BE2C (cell line): Measurements from ENCODE around the gene PCBP4.

Source experiments
- DNase-seq: peaks from one replicate; pipeline ENCODE4 v3.0.0-alpha.2; 2020
- H3K27me3 ChIP-seq: fragments of 250-450 bp; sonication (Bioruptor Pico); 2 replicates; pipeline ENCODE4 v1.5.1; 2020; ENCODE audit warnings: mild to moderate bottlenecking
- H3K36me3 ChIP-seq: fragments of 250-450 bp; sonication (Bioruptor Pico); 2 replicates; pipeline ENCODE4 v1.5.1; 2020; ENCODE audit warnings: mild to moderate bottlenecking
- H3K4me1 ChIP-seq: fragments of 250-450 bp; sonication (Bioruptor Pico); 2 replicates; pipeline ENCODE4 v1.5.1; 2020
- H3K4me3 ChIP-seq: 2 replicates; pipeline ENCODE4 v1.5.1; 2011; ENCODE audit warnings: low read depth, low read length
- H3K9me3 ChIP-seq: fragments of 250-450 bp; sonication (Bioruptor Pico); 2 replicates; pipeline ENCODE4 v1.5.1; 2020
- CTCF ChIP-seq: IDR thresholded peaks from 2 replicates; pipeline ENCODE4 v1.5.1; 2012; ENCODE audit warnings: mild to moderate bottlenecking, low read depth, low read length

The PCBP4 gene

DNA sequence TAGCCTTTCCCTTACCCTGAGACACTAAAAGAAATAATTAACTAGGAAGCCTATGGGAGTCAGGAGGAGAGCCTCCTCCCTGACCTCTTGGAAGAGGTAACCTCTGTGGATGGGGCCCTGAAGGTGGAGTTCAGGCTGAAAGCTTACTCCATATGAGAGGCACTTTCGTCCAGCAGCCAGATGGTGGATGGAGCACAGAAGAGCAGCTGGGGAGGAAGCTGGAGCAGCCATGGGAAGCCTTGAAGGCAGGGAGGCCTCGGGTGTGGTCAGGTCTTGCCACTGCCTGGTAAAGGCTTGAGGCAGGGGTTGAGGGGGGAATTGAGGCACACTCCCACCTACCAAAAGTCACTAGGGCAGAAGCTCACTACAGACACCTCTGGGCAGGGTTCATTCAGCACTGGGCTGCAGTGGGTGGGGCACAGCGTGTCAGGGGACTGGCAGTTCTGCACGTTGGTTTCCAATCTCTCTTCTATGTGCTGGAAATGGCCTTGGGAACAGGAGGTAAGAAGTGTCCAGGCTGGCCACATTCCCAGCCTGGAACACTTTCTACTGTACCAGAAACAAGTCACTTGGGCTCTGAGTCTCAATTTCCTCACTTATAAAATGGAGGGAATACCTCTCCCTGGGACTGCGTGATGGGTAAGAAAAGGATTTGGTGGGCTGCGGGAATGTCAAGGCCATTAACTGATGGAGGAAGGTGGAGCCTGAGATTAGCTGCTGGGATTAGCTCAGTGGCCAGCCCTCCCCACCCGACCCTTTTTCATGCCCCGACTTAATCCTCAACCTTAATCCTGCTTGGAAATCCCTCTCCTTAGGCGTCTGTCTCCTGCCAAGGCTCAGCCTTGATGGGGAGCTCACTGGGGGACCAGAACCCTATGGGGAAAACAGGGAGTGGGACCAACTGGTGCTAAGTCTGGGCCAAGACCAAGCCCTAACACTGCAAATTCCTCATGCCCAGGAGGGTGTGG lies 5.4 kb downstream of the PCBP4 start:
- Histone ChIP-seq H3K36me3 (no peaks in the 10 kb centered on the region), H3K4me1 (peaks cover 2% of the 10 kb centered on the region; the same call in 1 of the 2 replicates), H3K9me3 (no peaks in the 10 kb centered on the region), H3K4me3 (no peak overlapping the region), H3K27me3 (no peaks in the 10 kb centered on the region)
- TF ChIP-seq CTCF, result no peak
- DNase-seq, result no peak

- Histone ChIP-seq H3K4me3 (no peak overlapping the region), H3K36me3 (no peaks in the 10 kb centered on the region), H3K27me3 (no peaks in the 10 kb centered on the region), H3K9me3 (no peaks in the 10 kb centered on the region), H3K4me1 (peaks cover under 1% of the 10 kb centered on the region; the same call in 1 of the 2 replicates)
- no peak for DNase-seq
- TF ChIP-seq CTCF, result no peak
These were observed 6.2 kb downstream of the PCBP4 start for GRCh38 chr3:51961011-51961410.

DNA sequence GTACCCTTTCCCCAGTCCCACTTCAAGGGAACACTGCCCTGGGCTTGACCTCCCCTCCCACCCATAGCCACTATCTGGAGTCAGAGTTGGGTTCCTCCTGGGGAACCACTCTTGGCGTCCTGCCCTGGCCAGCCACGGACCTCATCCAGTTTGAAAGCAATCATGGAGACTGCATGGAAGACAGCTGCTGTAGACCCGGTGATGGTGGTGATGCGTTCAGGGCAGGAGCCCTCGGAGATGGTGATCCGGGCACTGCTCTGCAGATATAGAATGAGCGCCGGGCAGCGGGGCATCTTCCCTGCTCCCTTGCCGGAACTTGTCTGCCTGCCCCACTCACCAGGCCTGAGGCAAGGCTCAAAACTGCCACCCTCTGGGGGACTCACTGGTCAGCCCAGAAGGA lies 6.9 kb downstream of the PCBP4 start:
- Histone ChIP-seq H3K4me3 (no peak overlapping the region), H3K27me3 (no peaks in the 10 kb centered on the region), H3K4me1 (no peaks in the 10 kb centered on the region), H3K36me3 (no peaks in the 10 kb centered on the region), H3K9me3 (no peaks in the 10 kb centered on the region)
- TF ChIP-seq CTCF, result no peak
- no peak for DNase-seq

DNA sequence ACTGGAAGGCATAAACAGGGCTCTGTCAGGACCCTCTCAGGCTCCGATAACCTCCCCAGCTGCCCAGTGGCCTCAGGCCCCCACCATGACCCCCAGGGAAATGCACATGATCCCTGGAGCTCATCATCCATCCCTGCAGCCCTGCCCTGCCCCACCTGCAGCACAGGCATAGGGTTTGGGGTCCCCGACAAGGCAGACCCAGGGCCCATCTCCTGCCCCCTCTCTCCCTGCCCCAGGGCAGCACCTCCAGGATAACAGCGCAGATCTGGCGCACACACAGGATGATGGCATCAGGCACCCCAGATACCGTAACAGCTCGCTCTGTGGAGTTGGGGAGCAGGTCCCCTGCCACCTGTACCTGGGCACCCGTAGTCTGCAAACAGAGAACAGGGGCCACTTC lies 7.6 kb downstream of the PCBP4 start:
- no peak for DNase-seq
- Histone ChIP-seq H3K4me3 (no peak overlapping the region), H3K36me3 (no peaks in the 10 kb centered on the region), H3K9me3 (no peaks in the 10 kb centered on the region), H3K4me1 (no peaks in the 10 kb centered on the region), H3K27me3 (no peaks in the 10 kb centered on the region)
- no peak for TF ChIP-seq CTCF

GRCh38 chr3:51958603-51959521 lies 8.4 kb downstream of the PCBP4 start:
- DNase-seq, result no peak
- no peaks in the 10 kb centered on the region for H3K9me3 ChIP-seq
- H3K4me1 ChIP-seq, result no peaks in the 10 kb centered on the region
- no peaks in the 10 kb centered on the region for H3K27me3 ChIP-seq
- H3K4me3 ChIP-seq, result no peak overlapping the region
- H3K36me3 ChIP-seq, result no peaks in the 10 kb centered on the region
- no peak for TF ChIP-seq CTCF
